ENCODE measurements around the gene UBR4.

- TF ChIP-seq CTCF (IDR thresholded peaks at IDR 0.05), result no peak
- peak; percentile 98 for TF ChIP-seq POLR2A (IDR thresholded peaks at IDR 0.05)
Observed at GRCh38 chr1:19209990-19210771, at the start of gene UBR4.
